HEK293 (cell line): Measurements from ENCODE around the gene USP46.

ENCODE experiments used
- CTCF ChIP-seq: fragments of 450-650 bp; formaldehyde crosslinking; IDR thresholded peaks from 2 replicates; pipeline ENCODE4 v1.5.1; 2016; ENCODE audit warnings: missing biosample characterization, missing genetic modification characterization
- KLF1 ChIP-seq: fragments of 450-650 bp; formaldehyde crosslinking; IDR thresholded peaks from 2 replicates; pipeline ENCODE4 v1.5.1; 2016; ENCODE audit warnings: missing biosample characterization, missing genetic modification characterization
- RBAK ChIP-seq: fragments of 450-650 bp; formaldehyde crosslinking; IDR thresholded peaks from 2 replicates; pipeline ENCODE4 v1.5.1; 2016; ENCODE audit warnings: missing biosample characterization, missing genetic modification characterization
- ZBTB21 ChIP-seq: fragments of 450-650 bp; formaldehyde crosslinking; IDR thresholded peaks from 2 replicates; pipeline ENCODE4 v1.5.1; 2017; ENCODE audit warnings: missing biosample characterization, missing genetic modification characterization
- ZBTB44 ChIP-seq: fragments of 450-650 bp; IDR thresholded peaks from 2 replicates; pipeline ENCODE4 v1.5.1; 2018; ENCODE audit warnings: missing biosample characterization, mild to moderate bottlenecking, missing genetic modification characterization
- ZNF221 ChIP-seq: fragments of 450-650 bp; formaldehyde crosslinking; IDR thresholded peaks from 2 replicates; pipeline ENCODE4 v1.5.1; 2017; ENCODE audit warnings: missing biosample characterization, missing genetic modification characterization, borderline replicate concordance
- ZNF561 ChIP-seq: fragments of 450-650 bp; IDR thresholded peaks from 2 replicates; pipeline ENCODE4 v1.5.1; 2018; ENCODE audit warnings: missing biosample characterization, missing genetic modification characterization, borderline replicate concordance
- ZNF76 ChIP-seq: fragments of 450-650 bp; formaldehyde crosslinking; IDR thresholded peaks from 2 replicates; pipeline ENCODE4; 2016; ENCODE audit warnings: low read depth, missing biosample characterization, missing genetic modification characterization, borderline replicate concordance
- ZNF830 ChIP-seq: fragments of 450-650 bp; IDR thresholded peaks from 2 replicates; pipeline ENCODE4 v1.5.0; 2018; ENCODE audit warnings: missing biosample characterization, missing genetic modification characterization, low read depth, mild to moderate bottlenecking, moderate library complexity
- TF ChIP-seq, protein P1 (sequence below): fragments of 450-650 bp; formaldehyde crosslinking; IDR thresholded peaks from 2 replicates; pipeline ENCODE4 v1.5.1; 2016; ENCODE audit warnings: missing biosample characterization, missing genetic modification characterization
- TF ChIP-seq, protein P2 (sequence below): fragments of 450-650 bp; formaldehyde crosslinking; conservative IDR thresholded peaks from 2 replicates; pipeline ENCODE4 v1.5.1; 2016; ENCODE audit warnings: low read depth, missing biosample characterization, missing genetic modification characterization

DNA sequence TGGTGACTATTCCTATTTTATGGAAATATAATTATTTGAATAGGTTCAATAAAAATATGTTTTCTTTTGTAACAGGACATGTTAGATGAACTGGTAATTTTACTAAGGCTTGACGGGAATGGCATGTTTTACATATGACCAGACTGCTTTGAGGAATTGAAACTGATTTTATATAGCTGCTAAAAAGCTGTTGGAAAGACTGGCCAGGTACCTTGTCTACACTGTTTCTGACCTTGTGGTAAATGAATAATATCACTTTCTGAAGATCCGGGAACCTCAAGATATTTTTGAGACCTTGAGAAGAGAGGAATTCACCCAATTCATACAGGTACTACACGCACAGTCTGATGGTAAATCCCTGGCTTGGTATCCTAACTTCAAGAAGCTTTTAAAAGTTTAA is 42.1 kb upstream of the USP46 start:
- TF ChIP-seq CTCF, result no peak
- no peak for TF ChIP-seq ZBTB44 (tag by site-specific recombination)
- TF ChIP-seq, protein P1, sequence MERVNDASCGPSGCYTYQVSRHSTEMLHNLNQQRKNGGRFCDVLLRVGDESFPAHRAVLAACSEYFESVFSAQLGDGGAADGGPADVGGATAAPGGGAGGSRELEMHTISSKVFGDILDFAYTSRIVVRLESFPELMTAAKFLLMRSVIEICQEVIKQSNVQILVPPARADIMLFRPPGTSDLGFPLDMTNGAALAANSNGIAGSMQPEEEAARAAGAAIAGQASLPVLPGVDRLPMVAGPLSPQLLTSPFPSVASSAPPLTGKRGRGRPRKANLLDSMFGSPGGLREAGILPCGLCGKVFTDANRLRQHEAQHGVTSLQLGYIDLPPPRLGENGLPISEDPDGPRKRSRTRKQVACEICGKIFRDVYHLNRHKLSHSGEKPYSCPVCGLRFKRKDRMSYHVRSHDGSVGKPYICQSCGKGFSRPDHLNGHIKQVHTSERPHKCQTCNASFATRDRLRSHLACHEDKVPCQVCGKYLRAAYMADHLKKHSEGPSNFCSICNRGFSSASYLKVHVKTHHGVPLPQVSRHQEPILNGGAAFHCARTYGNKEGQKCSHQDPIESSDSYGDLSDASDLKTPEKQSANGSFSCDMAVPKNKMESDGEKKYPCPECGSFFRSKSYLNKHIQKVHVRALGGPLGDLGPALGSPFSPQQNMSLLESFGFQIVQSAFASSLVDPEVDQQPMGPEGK (tag by site-specific recombination), result no peak
- TF ChIP-seq ZBTB21 (tag by site-specific recombination), result no peak
- TF ChIP-seq ZNF221 (tag by site-specific recombination), result no peak
- TF ChIP-seq RBAK, result no peak
- no peak for TF ChIP-seq ZNF76 (tag by site-specific recombination)
- no peak for TF ChIP-seq ZNF830 (tag by site-specific recombination)
- TF ChIP-seq, protein P2, sequence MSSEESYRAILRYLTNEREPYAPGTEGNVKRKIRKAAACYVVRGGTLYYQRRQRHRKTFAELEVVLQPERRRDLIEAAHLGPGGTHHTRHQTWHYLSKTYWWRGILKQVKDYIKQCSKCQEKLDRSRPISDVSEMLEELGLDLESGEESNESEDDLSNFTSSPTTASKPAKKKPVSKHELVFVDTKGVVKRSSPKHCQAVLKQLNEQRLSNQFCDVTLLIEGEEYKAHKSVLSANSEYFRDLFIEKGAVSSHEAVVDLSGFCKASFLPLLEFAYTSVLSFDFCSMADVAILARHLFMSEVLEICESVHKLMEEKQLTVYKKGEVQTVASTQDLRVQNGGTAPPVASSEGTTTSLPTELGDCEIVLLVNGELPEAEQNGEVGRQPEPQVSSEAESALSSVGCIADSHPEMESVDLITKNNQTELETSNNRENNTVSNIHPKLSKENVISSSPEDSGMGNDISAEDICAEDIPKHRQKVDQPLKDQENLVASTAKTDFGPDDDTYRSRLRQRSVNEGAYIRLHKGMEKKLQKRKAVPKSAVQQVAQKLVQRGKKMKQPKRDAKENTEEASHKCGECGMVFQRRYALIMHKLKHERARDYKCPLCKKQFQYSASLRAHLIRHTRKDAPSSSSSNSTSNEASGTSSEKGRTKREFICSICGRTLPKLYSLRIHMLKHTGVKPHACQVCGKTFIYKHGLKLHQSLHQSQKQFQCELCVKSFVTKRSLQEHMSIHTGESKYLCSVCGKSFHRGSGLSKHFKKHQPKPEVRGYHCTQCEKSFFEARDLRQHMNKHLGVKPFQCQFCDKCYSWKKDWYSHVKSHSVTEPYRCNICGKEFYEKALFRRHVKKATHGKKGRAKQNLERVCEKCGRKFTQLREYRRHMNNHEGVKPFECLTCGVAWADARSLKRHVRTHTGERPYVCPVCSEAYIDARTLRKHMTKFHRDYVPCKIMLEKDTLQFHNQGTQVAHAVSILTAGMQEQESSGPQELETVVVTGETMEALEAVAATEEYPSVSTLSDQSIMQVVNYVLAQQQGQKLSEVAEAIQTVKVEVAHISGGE, result no peak
- no peak for TF ChIP-seq KLF1 (tag by site-specific recombination)
- TF ChIP-seq ZNF561 (tag by site-specific recombination), result no peak
